Stimulated activated CD8-positive, alpha-beta memory T cell treated with anti-CD3 and anti-CD28 coated beads, Interleukin-4, amount 100 ng/mL, for 24 hours (primary cell): ENCODE data around the gene NRSN1.

Experiments
- DNase-seq: peaks from one replicate; pipeline ENCODE4 v3.0.0-alpha.2; 2020; ENCODE audit warnings: low read depth

Gene NRSN1

GRCh38 chr6:24125980-24126379 lies at the start of gene NRSN1:
Gene NRSN1 (plus strand): TSS chr6:24126215. CDS start chr6:24134328, 8,113 bp downstream.
- DNase-seq = no peak

- no peak for DNase-seq
Observed at GRCh38 chr6:24078200-24078599, 47.8 kb upstream of the NRSN1 start.

GRCh38 chr6:24079076-24079475 lies 46.9 kb upstream of the NRSN1 start:
- DNase-seq = no peak

GRCh38 chr6:24080711-24081110 lies 45.3 kb upstream of the NRSN1 start:
- no peak for DNase-seq

DNA sequence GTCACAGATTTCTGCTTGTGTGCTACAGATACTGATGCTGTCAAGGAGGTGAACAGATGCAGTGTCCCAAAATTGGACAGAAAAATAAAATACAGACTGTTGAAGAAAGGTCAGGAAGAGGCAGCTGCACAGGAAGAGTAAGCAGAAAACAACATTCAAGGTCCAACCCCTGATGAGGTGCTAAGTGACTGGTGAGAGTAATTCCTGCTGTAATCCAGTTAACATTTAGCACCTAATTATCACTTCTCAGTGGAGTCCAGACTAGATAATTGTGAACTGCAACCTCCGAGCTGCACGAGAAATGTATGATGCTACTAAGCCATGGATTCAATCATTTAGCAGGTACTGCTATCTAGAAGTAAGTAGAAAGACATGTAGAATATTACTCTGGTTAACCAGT lies 36.3 kb upstream of the NRSN1 start:
- no peak for DNase-seq

- no peak for DNase-seq
Observed at GRCh38 chr6:24092407-24092806, 33.6 kb upstream of the NRSN1 start.

GRCh38 chr6:24093381-24093780 lies 32.6 kb upstream of the NRSN1 start:
- DNase-seq = no peak

DNA sequence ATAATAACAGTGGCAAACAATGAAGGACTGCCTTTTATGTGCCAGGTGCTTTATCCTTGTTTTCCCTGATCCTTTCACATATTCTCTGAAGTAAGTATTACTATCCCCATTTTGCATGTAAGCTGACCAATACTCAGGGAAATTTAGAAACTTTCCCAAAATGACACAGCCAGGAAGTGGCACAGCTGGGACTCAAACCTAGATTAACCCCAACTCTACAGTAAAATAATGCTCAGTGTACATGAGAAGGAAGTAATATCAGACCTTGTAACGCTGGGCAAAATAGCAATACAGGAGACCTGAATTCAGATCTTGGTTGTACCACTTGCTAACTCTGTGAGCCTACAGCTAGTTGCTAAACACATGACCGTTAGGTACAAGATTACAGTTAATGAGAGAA lies 26.8 kb upstream of the NRSN1 start:
- DNase-seq = no peak

DNA sequence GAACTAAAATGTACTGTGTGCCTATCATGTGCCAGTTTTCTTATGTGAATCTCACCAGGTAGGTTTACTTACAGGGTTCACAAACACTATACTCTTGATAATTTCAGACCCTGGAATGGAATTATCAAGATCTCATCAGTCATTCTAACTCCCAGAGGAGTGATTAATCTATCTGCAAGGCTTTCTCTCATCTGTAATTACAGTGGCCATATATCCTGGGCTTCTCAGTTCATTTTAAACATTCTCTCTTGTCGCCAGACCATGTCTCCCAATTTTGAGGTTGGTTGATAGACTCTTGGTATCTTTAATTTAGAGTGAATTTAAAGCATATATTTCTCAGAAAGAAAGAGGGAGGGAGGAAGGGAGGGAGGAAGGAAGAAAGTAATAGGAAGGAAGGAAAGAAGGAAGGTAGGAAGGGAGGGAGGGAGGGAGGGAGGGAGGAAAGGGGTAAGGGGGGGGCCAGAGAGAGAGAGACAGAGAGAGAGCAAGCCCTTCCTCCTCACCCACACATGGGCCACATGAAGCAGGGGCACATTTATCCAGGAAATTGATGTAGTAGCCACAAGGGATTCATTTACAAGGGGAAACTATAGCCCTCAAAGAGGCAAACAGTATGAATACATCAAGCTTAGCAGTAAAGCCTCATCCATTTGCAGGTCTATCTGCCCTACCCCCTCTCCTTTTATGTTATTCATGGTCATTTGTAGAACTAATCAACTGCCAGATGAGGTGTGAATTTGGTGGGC lies 25.8 kb upstream of the NRSN1 start:
- DNase-seq = no peak

DNA sequence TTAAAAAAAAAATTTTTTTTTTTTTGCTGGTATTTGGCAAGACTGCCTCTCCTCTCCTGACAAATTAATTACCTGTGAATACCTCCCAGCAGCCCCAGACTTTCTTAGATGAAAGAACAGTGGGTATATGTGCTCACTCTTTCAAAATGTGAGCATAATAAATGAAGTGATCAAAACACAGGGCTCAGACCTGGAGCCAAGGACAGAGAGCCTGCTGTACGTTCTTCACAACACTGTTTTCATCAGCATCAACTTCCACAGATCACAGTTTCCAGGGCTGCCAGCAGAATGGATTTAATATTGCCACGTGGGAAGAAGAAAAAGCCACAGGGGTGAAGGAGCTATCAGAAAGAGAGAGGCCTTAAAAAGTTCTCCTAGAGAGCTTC lies 25.3 kb upstream of the NRSN1 start:
- no peak for DNase-seq

- DNase-seq = no peak
Observed at GRCh38 chr6:24105191-24105590, 20.8 kb upstream of the NRSN1 start.

GRCh38 chr6:24106291-24106690 lies 19.7 kb upstream of the NRSN1 start:
- no peak for DNase-seq

GRCh38 chr6:24107294-24107693 lies 18.7 kb upstream of the NRSN1 start:
- no peak for DNase-seq

DNA sequence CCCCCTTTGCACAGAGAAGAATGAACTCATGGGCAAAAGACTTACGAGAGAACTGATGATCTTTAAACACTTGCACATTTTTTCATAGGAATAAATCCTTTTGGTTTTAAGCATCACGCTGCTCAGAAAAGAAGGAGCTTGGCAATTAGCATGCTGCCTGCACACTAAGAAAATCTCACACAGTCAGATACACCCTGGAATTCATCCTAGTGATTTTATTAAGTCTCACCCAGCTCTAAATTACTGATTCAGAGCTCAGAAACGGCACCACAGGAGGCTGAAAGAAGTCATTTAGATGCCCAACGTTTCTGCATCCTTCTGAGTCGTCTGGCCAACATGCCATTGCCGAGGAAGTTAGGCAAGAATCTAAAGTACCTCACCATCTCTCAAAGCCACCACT lies 18.0 kb upstream of the NRSN1 start:
- no peak for DNase-seq

DNA sequence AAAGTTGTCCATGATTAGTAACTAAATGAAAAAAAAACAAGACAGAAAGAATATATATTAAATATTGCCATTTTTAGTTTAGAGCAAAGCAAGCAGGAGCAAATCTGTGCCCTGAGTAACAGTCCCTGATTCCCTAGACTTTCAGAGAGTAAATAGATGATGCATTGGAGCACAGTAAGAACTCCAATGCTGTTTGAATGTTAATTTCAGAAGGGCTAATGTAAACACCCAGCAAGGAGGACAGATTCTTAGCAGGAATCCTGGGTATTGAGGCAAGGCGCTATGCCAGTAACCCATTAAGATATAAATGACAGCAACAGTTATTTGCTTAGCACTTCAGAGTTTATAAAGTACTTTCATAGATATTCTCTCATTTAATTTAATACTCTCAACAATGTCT lies 15.6 kb upstream of the NRSN1 start:
- no peak for DNase-seq

- DNase-seq = no peak
Observed at GRCh38 chr6:24113891-24114290, 12.1 kb upstream of the NRSN1 start.

GRCh38 chr6:24117021-24117420 lies 9.0 kb upstream of the NRSN1 start:
- DNase-seq = no peak

- DNase-seq = no peak
Observed at GRCh38 chr6:24122139-24122538, 3.9 kb upstream of the NRSN1 start.

- no peak for DNase-seq
Observed at GRCh38 chr6:24126586-24127192, 674 bp downstream of the NRSN1 start.

GRCh38 chr6:24127316-24127715 lies 1.3 kb downstream of the NRSN1 start:
- no peak for DNase-seq

DNA sequence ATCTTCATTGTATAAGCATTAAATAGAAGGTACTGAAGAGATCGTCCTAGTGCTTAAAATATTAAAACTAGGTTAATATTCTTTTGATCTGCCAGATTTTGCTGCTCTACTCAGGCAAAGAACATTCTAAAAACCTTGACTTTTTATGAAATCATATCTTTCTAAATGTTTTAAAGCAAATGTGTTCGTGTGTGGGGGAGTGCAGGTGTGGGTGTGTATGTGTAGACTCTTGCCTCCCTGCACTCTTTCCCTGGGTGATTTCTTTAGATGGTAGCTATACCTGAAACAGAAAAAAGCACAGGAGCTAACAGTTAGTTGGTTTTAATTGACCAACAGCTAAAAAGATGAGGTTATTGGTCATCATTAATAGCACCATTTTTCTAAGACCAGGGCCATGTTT lies 5.7 kb downstream of the NRSN1 start:
- no peak for DNase-seq

GRCh38 chr6:24139080-24139479 lies 13.1 kb downstream of the NRSN1 start:
- DNase-seq = no peak

DNA sequence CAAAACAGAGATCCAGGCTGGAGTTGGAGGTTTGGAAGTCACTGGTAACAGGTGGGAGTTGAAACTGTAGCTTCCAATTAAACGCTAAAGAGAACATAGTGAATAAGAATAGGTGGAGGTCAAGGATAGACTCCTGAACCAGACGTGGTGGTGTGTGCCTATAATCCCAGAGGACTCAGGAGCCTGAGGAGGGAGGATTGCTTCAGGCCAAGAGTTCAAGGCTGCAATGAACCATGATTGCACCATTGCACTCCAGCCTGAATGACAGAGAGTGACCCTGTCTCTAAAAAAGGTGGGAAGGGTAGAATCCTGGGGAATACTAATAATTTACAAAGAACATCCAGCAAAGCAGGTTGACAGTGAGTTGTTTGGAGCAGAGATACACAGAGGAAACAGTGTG lies 13.6 kb downstream of the NRSN1 start:
- DNase-seq = no peak

DNA sequence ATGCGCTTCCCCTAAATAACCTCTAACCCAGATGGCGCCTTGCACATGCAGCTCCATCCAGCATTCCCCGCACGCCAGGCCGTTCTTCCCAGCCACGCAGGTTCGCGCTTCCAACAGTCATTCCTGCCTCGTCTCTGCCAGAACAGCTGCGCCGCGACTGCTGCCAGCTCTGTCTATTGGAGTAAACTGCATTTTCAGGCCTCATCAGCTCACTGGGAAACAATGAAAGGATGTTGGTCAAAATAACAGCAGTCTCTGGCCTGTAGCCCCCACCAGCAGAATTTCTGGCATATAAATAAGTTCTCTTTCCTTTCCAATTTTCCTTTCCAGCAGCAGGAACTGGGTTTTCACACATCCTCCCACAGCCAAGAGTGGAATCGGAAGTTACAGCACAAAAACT lies 14.6 kb downstream of the NRSN1 start:
- no peak for DNase-seq
